Lower leg skin (tissue), 4 donors: ENCODE measurements around the gene GPR75. TPM values are rescaled to one million over a fixed set of nuclear protein-coding genes. Genes with fewer than 3 reads are reported as not detected.

Experiments
- DNase-seq, 2 donors: peaks; one replicate each; pipeline ENCODE4 v3.0.0-alpha.2; 2019; ENCODE audit warnings: low spot score in 2 of 2
- H3K4me3 ChIP-seq: fragments of 200-600 bp; sonication (generic); 2 replicates; pipeline ENCODE4 v1.5.1; 2017; ENCODE audit warnings: mild to moderate bottlenecking, low read depth; ENCODE audit not compliant: poor library complexity, severe bottlenecking
- POLR2A ChIP-seq, 2 donors: fragments of 450-650 bp; IDR thresholded peaks; one replicate each; pipeline ENCODE4 v1.6.1; 2016 to 2017; ENCODE audit warnings: antibody characterized with exemption in 2 of 2, mild to moderate bottlenecking in 1 of 2, moderate library complexity in 1 of 2
- WGBS, 2 donors: methylation state at CpG; one replicate each; pipeline ENCODE4 v1.1.5; 2018; 5-methylcytosine and 5-hydroxymethylcytosine counted together
- intact Hi-C: fragments of 100-400 bp; cut with DNase I; formaldehyde crosslinking; loops from one replicate; pipeline ENCODE4 v1.15.0; 2023; ENCODE audit warnings: low total_unique reads
- microRNA-seq, 2 donors: library from miRNA; unstranded; fragments of <30 nt; microRNA quantifications; one replicate each; pipeline ENCODE4, GENCODE V29; 2016; ENCODE audit warnings: borderline replicate concordance in 2 of 2, borderline number of aligned reads in 1 of 2
- total RNA-seq, 4 donors: library from RNA; depleted of rRNA; stranded (reverse); fragments of >200 nt; gene quantifications; one replicate each; pipeline ENCODE4 v1.1.0, GENCODE V29; 2016
- TF ChIP-seq, protein P1 (sequence below), 3 donors: fragments of 450-650 bp; IDR thresholded peaks; one replicate each; pipeline ENCODE4 v1.5.1; 2016; ENCODE audit warnings: antibody characterized with exemption in 3 of 3, mild to moderate bottlenecking in 3 of 3, moderate library complexity in 2 of 3

GPR75 gene
- total RNA-seq, 4 donors from 2014 or later: 1.1 to 6.3 (median 2.2) TPM

DNA sequence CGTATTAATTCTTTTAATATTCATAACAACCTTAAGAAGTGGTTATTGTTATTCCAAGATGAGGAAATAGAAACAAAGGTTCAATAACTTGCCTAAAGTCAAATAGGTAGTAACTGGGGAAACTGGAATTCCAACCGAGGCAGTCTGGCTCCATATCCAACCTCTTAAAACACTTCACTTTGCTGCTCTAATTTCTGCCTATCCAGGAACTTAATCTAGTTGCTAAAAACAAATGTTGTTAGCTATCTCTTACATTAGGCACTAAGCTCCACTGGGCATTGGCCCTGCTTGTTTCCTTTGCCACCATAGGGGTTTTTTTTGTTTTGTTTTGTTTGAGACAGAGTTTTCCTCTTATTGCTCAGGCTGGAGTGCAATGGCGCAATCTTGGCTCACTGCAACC, 48.2 kb downstream of the GPR75 start:
- intact Hi-C loops: no loop called here
- TF ChIP-seq, protein P1, sequence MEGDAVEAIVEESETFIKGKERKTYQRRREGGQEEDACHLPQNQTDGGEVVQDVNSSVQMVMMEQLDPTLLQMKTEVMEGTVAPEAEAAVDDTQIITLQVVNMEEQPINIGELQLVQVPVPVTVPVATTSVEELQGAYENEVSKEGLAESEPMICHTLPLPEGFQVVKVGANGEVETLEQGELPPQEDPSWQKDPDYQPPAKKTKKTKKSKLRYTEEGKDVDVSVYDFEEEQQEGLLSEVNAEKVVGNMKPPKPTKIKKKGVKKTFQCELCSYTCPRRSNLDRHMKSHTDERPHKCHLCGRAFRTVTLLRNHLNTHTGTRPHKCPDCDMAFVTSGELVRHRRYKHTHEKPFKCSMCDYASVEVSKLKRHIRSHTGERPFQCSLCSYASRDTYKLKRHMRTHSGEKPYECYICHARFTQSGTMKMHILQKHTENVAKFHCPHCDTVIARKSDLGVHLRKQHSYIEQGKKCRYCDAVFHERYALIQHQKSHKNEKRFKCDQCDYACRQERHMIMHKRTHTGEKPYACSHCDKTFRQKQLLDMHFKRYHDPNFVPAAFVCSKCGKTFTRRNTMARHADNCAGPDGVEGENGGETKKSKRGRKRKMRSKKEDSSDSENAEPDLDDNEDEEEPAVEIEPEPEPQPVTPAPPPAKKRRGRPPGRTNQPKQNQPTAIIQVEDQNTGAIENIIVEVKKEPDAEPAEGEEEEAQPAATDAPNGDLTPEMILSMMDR (IDR thresholded peaks at IDR 0.05): no peak
- no peak for TF ChIP-seq POLR2A (IDR thresholded peaks at IDR 0.05)
- 84 to 94% methylated on average over 3 of the region's 3 CpGs for WGBS, 2 donors
- no peak for DNase-seq
- H3K4me3 ChIP-seq: no peak overlapping the region

Small RNAs within 50 kb of the gene (microRNA-seq; reads per million reads assigned to microRNA genes)
- gene MIR3682: 0 to 0.68 reads per million in 2 donors

Other genes with a start within 250 kb of the GPR75 start
- 1 to 10 TPM in 3 of 4 donors, under 1 TPM in 1; 0.76 to 1.9 (median 1.4) TPM for gene CHAC2, start 92.2 kb downstream of the GPR75 start, total RNA-seq
- gene ASB3, start 73.0 kb downstream of the GPR75 start, total RNA-seq: 10 to 100 TPM; 11.0 to 21.1 (median 17.6) TPM
- 10 to 100 TPM; 15.6 to 60.1 (median 30.7) TPM for gene ERLEC1, start 72.9 kb downstream of the GPR75 start, total RNA-seq
- gene PSME4, start 111.0 kb upstream of the GPR75 start, total RNA-seq: 10 to 100 TPM; 29.7 to 42.2 (median 32.6) TPM